Small intestine (tissue), 7 donors: Measurements from ENCODE around the gene PLEKHO1. TPM values are rescaled to one million over a fixed set of nuclear protein-coding genes. Genes with fewer than 3 reads are reported as not detected.
A peak's percentile ranks its signal among the peaks of the same experiment; 100 is the strongest.

Source experiments
- DNase-seq, 2 donors: peaks; one replicate each; pipeline versions ENCODE4 v3.0.0 to v3.0.0-alpha.2; 2013
- FAIRE-seq: peaks from 2 replicates; lab custom pipeline; 2012; peaks lifted over from hg19 to GRCh38; lab: Jason Lieb, UNC
- H3K27ac ChIP-seq, 3 donors: one replicate each; pipeline ENCODE4 v1.5.1; 2013; ENCODE audit warnings: low read length in 2 of 3, mild to moderate bottlenecking in 2 of 3, control low read depth in 1 of 3, inconsistent platforms in 1 of 3, low read depth in 1 of 3, moderate library complexity in 1 of 3
- H3K27me3 ChIP-seq, 3 donors: one replicate each; pipeline ENCODE4 v1.6.1; 2013; ENCODE audit warnings: low read length in 3 of 3, inconsistent platforms in 1 of 3; ENCODE audit not compliant: control insufficient read depth in 3 of 3, insufficient read depth in 3 of 3
- H3K36me3 ChIP-seq, 3 donors: one replicate each; pipeline ENCODE4 v1.6.1; 2013; ENCODE audit warnings: low read length in 3 of 3, inconsistent platforms in 1 of 3, low read depth in 1 of 3, mild to moderate bottlenecking in 1 of 3, moderate library complexity in 1 of 3; ENCODE audit not compliant: control insufficient read depth in 3 of 3, insufficient read depth in 2 of 3
- H3K4me1 ChIP-seq, 3 donors: one replicate each; pipeline ENCODE4 v1.6.1; 2013; ENCODE audit warnings: low read length in 2 of 3, inconsistent platforms in 1 of 3, low read depth in 1 of 3, mild to moderate bottlenecking in 1 of 3, moderate library complexity in 1 of 3; ENCODE audit not compliant: control insufficient read depth in 3 of 3, insufficient read depth in 2 of 3
- H3K4me3 ChIP-seq, 3 donors: one replicate each; pipeline ENCODE4 v1.5.1; 2013; ENCODE audit warnings: low read length in 3 of 3, control low read depth in 1 of 3, inconsistent platforms in 1 of 3, low read depth in 1 of 3, mild to moderate bottlenecking in 1 of 3, moderate library complexity in 1 of 3
- H3K9me3 ChIP-seq, 2 donors: one replicate each; pipeline ENCODE4 v1.6.1; 2013; ENCODE audit warnings: low read depth in 1 of 2, low read length in 1 of 2; ENCODE audit not compliant: control insufficient read depth in 2 of 2, insufficient read depth in 1 of 2
- WGBS, 3 donors: extraction: QIAGEN DNeasy Blood & Tissue Kit; methylation state at CpG; one replicate each; pipeline ENCODE4 v1.1.7; 2013; 5-methylcytosine and 5-hydroxymethylcytosine counted together
- polyA plus RNA-seq, 4 donors: library from polyadenylated mRNA; stranded (reverse) in 3 of 4; unstranded in 1 of 4; fragments of 200-250 nt in 3 of 4; fragments of 120-200 nt in 1 of 4; gene quantifications; one replicate each; pipeline versions ENCODE4 v1.2.1 to v1.2.3, GENCODE V29; 2013
- donor health status: healthy with polysubstance abuse.
- donor health status: control.
- donor health status: control.
- donor health status: Bipolar disorder and iron deficiency.
- donor health status: healthy.

PLEKHO1 gene
- polyA plus RNA-seq, 4 donors = 8.1 to 38.4 (median 22.0) TPM

DNA sequence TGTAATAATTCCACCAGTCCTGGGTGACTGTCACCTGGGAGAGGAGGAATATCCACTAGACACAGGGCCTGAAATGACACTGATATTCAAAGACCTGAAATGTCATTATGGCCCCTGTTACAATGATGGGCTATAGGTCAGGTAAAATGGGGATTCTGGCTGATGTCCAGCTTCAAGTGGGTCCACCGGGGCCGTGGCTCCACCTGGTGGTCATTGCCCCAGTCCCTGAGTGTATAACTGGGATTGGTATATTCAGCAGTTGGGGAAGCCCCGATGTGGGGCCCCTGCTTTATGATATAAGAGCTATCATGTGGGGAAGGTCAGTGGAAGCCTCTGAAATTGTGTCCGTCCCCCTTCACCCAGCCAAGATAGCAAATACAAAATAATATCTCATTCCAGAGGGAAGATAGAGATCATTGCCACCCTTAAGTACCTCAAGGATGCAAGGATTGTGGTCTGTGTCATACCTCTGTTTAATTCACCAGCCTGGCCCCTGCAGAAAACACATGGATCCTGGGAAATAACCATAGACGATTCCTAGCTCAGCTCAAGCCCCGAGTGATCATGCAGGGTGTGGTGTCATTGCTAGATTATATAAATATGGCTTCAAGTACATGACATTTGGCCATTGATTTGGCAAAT is 19.4 kb downstream of the PLEKHO1 start:
- H3K4me3 ChIP-seq = no peak overlapping the region
- FAIRE-seq (no peak), DNase-seq (peak; percentile 34 to 69)
- peaks cover 0 to 33% (median 0%) of the 10 kb centered on the region in 3 donors for H3K4me1 ChIP-seq
- 11 to 22% (median 12%) methylated on average over 6 of the region's 6 CpGs for WGBS, 3 donors
- H3K36me3 ChIP-seq = no peaks in the 10 kb centered on the region
- no peaks in the 10 kb centered on the region for H3K9me3 ChIP-seq
- no peak overlapping the region for H3K27ac ChIP-seq
- H3K27me3 ChIP-seq = no peaks in the 10 kb centered on the region

DNA sequence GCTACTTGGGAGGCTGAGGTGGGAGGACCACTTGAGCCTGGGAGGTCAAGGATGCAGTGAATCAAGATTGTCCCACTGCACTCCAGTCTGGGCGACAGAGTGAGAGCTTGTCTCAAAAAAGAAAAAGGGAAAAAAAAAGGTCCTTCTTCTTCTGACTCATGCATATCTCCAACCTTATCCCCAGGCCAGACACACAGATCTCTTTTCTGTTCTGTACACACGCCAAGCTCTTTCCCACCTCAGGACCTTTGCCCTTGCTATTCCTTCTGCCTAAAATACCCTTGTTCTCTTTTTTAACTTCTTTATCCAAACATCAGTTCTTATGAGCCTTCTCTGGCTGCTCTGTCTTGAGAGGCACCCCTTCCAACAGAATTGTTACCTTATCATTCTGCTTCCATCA is 22.1 kb downstream of the PLEKHO1 start:
- FAIRE-seq (no peak), DNase-seq (peak in 1 of 2 donors; percentile 43)
- no peaks in the 10 kb centered on the region for H3K27me3 ChIP-seq
- H3K4me1 ChIP-seq = peaks cover 0 to 31% (median 2%) of the 10 kb centered on the region in 3 donors
- no peak overlapping the region for H3K4me3 ChIP-seq
- H3K27ac ChIP-seq = peak overlapping the region in 2 of 3 donors; percentile 39 to 41
- H3K9me3 ChIP-seq = no peaks in the 10 kb centered on the region
- no peaks in the 10 kb centered on the region for H3K36me3 ChIP-seq
- 26 to 67% (median 54%) methylated on average over 2 of the region's 2 CpGs for WGBS, 3 donors

DNA sequence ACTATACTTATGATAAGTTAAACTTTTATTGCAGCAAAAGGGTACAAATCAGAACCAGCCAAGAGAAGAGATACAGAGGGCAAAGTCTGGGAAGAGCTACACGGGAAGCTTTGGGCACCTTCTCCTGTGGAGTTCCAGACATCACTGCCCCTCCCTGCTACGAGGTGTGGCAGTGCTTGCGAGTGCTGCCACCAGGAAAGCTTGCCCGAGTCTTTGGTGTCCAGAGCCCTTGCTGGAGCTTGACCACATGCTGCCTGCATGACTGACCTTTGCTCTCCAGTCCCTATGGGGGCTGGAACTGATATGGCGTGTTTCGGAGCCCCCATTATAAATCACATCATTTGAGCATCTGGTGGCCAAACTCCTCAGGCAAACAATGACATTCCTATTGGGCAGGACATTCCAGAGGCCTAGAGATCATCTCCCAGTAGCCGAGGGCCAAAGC is 23.4 kb downstream of the PLEKHO1 start:
- Histone ChIP-seq H3K4me1 (peaks cover 0 to 37% (median 2%) of the 10 kb centered on the region in 3 donors), H3K27me3 (no peaks in the 10 kb centered on the region), H3K9me3 (no peaks in the 10 kb centered on the region), H3K27ac (peak overlapping the region; percentile 47 to 71 (median 58)), H3K4me3 (no peak overlapping the region), H3K36me3 (no peaks in the 10 kb centered on the region)
- WGBS, 3 donors = 21 to 63% (median 28%) methylated on average over 7 of the region's 7 CpGs
- DNase-seq = peak; percentile 81 to 97
- FAIRE-seq = no peak

DNA sequence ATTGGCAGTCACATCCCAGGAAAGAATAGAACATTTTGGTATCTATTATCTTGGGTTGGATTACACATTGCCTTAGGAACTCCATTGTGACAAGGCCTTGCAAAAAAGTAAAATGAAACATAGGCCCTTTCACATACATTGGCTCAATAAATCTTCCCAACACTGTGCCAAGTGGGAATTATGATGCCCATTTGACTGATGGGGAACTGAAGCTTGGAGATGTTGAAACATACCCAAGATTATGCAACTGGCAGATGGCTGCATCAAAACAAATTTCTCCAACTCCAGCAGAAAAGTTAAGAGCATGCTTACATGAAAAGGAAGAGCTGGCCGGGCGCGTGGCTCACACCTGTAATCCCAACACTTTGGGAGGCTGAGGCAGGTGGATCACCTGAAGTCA is 26.9 kb downstream of the PLEKHO1 start:
- Histone ChIP-seq H3K27ac (no peak overlapping the region), H3K4me1 (peaks cover 0 to 31% (median 2%) of the 10 kb centered on the region in 3 donors), H3K9me3 (no peaks in the 10 kb centered on the region), H3K36me3 (no peaks in the 10 kb centered on the region), H3K4me3 (no peak overlapping the region), H3K27me3 (no peaks in the 10 kb centered on the region)
- DNase-seq (no peak), FAIRE-seq (no peak)
- WGBS, 3 donors = 90 to 97% (median 90%) methylated on average over 3 of the region's 3 CpGs

DNA sequence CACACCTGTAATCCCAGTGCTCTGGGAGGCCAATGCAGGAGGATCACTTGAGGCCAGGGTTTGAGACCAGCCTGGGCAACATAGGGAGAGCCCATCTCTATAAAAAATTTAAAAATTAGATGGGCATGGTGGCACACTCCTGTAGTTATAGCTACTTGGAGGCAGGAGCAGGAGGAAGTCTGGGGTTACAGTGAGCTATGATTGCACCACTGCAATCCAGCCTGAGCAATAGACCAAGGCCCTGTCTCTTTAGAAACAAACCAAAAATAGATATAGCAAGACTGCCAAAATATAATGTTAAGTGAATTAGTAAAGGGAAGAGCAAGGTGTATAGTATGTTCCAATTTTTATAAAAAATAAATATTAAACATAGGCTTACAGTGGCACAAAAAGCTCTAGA is 28.8 kb downstream of the PLEKHO1 start:
- DNase-seq = peak; percentile 20 to 28
- FAIRE-seq = no peak
- Histone ChIP-seq H3K4me1 (peaks cover 0 to 13% (median 2%) of the 10 kb centered on the region in 3 donors), H3K27me3 (no peaks in the 10 kb centered on the region), H3K9me3 (no peaks in the 10 kb centered on the region), H3K36me3 (no peaks in the 10 kb centered on the region), H3K27ac (peak overlapping the region in 2 of 3 donors; percentile 29 to 62), H3K4me3 (no peak overlapping the region)

DNA sequence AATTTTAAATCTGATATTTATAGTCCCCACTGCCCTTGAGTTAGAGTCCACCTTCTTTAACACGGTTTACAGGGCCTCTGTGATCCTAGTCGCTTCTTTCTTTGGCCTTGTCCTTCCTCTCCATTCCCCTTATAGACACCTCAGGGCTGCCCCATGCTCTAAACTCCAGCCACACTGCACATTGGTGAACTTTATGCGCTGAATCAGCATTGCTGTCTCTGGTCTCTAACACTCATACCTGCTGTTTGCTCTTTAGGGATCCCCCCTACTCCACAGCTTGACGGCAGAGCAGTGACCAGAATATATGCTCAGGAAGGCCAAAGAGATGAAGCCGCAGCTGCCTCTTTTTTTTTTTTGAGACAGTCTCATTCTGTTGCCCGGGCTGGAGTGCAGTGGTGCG is 30.2 kb downstream of the PLEKHO1 start:
- FAIRE-seq (no peak), DNase-seq (no peak)
- WGBS, 3 donors = 92 to 96% (median 94%) methylated on average over 7 of the region's 7 CpGs
- Histone ChIP-seq H3K4me1 (peaks cover 0 to 9% (median 2%) of the 10 kb centered on the region in 3 donors), H3K27ac (no peak overlapping the region), H3K36me3 (no peaks in the 10 kb centered on the region), H3K4me3 (no peak overlapping the region), H3K27me3 (no peaks in the 10 kb centered on the region), H3K9me3 (no peaks in the 10 kb centered on the region)

DNA sequence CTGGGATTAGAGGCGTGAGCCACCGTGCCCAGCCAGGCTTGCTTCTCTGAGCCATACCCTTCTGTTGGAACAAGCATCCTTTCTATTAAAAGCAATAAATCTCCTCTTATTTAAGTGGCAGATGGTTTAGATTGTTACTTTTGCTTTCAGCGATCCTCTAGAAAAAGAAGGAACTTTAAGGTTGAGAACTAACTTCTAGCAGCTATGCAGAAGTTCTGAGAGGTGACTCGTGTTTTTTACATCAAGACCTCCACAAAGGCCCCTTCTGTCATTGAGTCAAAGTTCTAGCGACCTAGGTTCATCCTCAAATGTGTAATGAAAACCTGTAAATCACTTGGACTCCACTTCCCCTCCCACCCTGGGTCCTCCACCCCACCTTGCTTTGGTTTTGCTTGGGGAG is 30.8 kb downstream of the PLEKHO1 start:
- 60 to 72% (median 72%) methylated on average over 5 of the region's 5 CpGs for WGBS, 3 donors
- no peak for DNase-seq
- Histone ChIP-seq H3K27ac (no peak overlapping the region), H3K4me1 (peaks cover 0 to 9% (median 2%) of the 10 kb centered on the region in 3 donors), H3K4me3 (no peak overlapping the region), H3K27me3 (no peaks in the 10 kb centered on the region), H3K36me3 (no peaks in the 10 kb centered on the region), H3K9me3 (no peaks in the 10 kb centered on the region)
- FAIRE-seq = no peak

DNA sequence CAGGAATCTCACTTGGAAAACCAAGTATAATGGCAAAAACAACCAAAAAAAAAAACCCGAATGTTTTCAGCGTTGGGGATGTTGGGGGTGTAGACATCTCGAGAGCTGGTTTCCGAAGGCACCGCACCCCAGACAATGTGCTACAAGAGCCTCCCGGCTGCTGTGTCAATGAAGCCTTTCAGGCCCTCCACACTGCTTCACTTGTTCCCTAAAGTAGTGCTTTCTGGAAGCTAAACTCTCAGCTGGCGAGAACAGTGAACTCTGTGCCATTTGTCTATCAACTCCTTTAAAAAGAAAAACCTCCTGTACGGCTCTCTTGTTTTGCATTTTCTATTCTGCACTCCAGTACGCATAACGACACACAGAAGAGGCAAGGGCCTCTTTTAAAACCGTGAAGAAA is 32.5 kb downstream of the PLEKHO1 start:
- Histone ChIP-seq H3K36me3 (no peaks in the 10 kb centered on the region), H3K4me1 (peaks cover 0 to 9% (median 0%) of the 10 kb centered on the region in 3 donors), H3K9me3 (no peaks in the 10 kb centered on the region), H3K27ac (no peak overlapping the region), H3K4me3 (no peak overlapping the region), H3K27me3 (no peaks in the 10 kb centered on the region)
- DNase-seq = no peak
- no peak for FAIRE-seq
- 90 to 94% (median 93%) methylated on average over 11 of the region's 11 CpGs for WGBS, 3 donors

DNA sequence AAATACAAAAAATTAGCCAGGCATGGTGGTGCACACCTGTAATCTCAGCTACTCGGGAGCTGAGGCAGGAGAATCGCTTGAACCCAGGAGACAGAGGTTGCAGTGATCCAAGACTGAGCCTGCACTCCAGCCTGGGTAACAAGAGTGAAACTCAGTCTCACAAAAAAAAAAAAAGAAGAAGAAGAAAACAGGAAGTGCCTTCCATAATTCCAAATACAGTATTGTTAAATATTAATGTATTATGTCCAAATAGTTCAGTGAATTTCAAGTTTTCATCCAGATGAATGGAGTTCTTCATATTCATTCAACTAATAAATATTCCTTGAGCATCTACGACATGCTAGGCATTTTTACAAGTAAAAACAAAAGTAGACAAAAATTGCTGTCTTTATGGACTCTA is 33.3 kb downstream of the PLEKHO1 start:
- Histone ChIP-seq H3K9me3 (no peaks in the 10 kb centered on the region), H3K27me3 (no peaks in the 10 kb centered on the region)

More for the DNA sequence above, 33.3 kb downstream of the PLEKHO1 start:
- DNase-seq (no peak), FAIRE-seq (no peak)
- H3K4me3 ChIP-seq = no peak overlapping the region
- peaks cover 0 to 4% (median 0%) of the 10 kb centered on the region in 3 donors for H3K4me1 ChIP-seq
- H3K36me3 ChIP-seq = no peaks in the 10 kb centered on the region
- WGBS, 3 donors = 81 to 93% (median 90%) methylated on average over 3 of the region's 3 CpGs
- H3K27ac ChIP-seq = no peak overlapping the region
